ENCODE measurements around the gene USP25. TPM values are rescaled to one million over a fixed set of nuclear protein-coding genes. Genes with fewer than 3 reads are reported as not detected.
A peak's percentile ranks its signal among the peaks of the same experiment; 100 is the strongest.
"Not testable (repeated sequence)": the region's sequence is repeated elsewhere in the genome, so short reads cannot be mapped to it uniquely, and the experiment has no call there.

Gene USP25
- polyA plus RNA-seq, 3 donors from 2014 or later = 9.6 to 12.1 (median 9.8) TPM

GRCh38 chr21:15738779-15739178 is 9.0 kb downstream of the USP25 start:
- not testable (repeated sequence) for H3K36me3 Mint-ChIP-seq
- Mint-ChIP-seq H3K27ac (peak overlapping the region in 3 of 6 donors; percentile 4 to 29 (median 5)), H3K4me3 (peak overlapping the region in 1 of 5 donors; percentile 31)

GRCh38 chr21:15740383-15740782 is 10.6 kb downstream of the USP25 start:
- peaks cover 0 to 8% (median 0%) of the 10 kb centered on the region in 3 donors for H3K36me3 Mint-ChIP-seq
- H3K4me1 Mint-ChIP-seq = peaks cover 92 to 100% of the 10 kb centered on the region in 2 donors
- peak overlapping the region in 2 of 5 donors; percentile 39 to 40 for H3K4me3 Mint-ChIP-seq
- DNase-seq = no peak
- peaks cover 0 to 3% (median 3%) of the 10 kb centered on the region in 3 donors for H3K27me3 Mint-ChIP-seq (ENCODE audit: low read depth in 3 of 3)
- no peaks in the 10 kb centered on the region for H3K9me3 Mint-ChIP-seq
- peak overlapping the region in 5 of 6 donors; percentile 0 to 61 (median 14) for H3K27ac Mint-ChIP-seq

More at GRCh38 chr21:15738779-15739178, 9.0 kb downstream of the USP25 start:
- not testable (repeated sequence) for H3K9me3 Mint-ChIP-seq; DNase-seq; H3K27me3 Mint-ChIP-seq (ENCODE audit: low read depth in 3 of 3)
- H3K4me1 Mint-ChIP-seq = peaks cover 93 to 100% of the 10 kb centered on the region in 2 donors

- H3K27ac Mint-ChIP-seq = no peak overlapping the region
- peaks cover 90 to 99% of the 10 kb centered on the region in 2 donors for H3K4me1 Mint-ChIP-seq
- DNase-seq = no peak
- H3K9me3 Mint-ChIP-seq = no peaks in the 10 kb centered on the region
- H3K27me3 Mint-ChIP-seq (ENCODE audit: low read depth in 3 of 3) = peaks cover 0 to 3% (median 3%) of the 10 kb centered on the region in 3 donors
- peaks cover 0 to 8% (median 0%) of the 10 kb centered on the region in 3 donors for H3K36me3 Mint-ChIP-seq
- H3K4me3 Mint-ChIP-seq = no peak overlapping the region
Measured at GRCh38 chr21:15741510-15741909, 11.7 kb downstream of the USP25 start.

GRCh38 chr21:15742052-15742670 is 12.4 kb downstream of the USP25 start:
- Mint-ChIP-seq H3K36me3 (peaks cover 0 to 8% (median 0%) of the 10 kb centered on the region in 3 donors), H3K4me1 (peaks cover 87 to 99% of the 10 kb centered on the region in 2 donors), H3K27me3 (ENCODE audit: low read depth in 3 of 3) (peaks cover 0 to 3% (median 3%) of the 10 kb centered on the region in 3 donors), H3K27ac (peak overlapping the region in 4 of 6 donors; percentile 7 to 48 (median 34)), H3K9me3 (no peaks in the 10 kb centered on the region), H3K4me3 (peak overlapping the region; percentile 3 to 56 (median 33))
- no peak for DNase-seq

GRCh38 chr21:15742694-15743093 is 12.9 kb downstream of the USP25 start:
- Mint-ChIP-seq H3K36me3 (peaks cover 0 to 8% (median 0%) of the 10 kb centered on the region in 3 donors), H3K9me3 (no peaks in the 10 kb centered on the region), H3K4me3 (peak overlapping the region in 2 of 5 donors; percentile 33 to 39), H3K4me1 (peaks cover 85 to 99% of the 10 kb centered on the region in 2 donors), H3K27ac (peak overlapping the region in 2 of 6 donors; percentile 41 to 48), H3K27me3 (ENCODE audit: low read depth in 3 of 3) (peaks cover 0 to 3% (median 3%) of the 10 kb centered on the region in 3 donors)
- DNase-seq = no peak

GRCh38 chr21:15743593-15743992 is 13.8 kb downstream of the USP25 start:
- peak overlapping the region in 3 of 6 donors; percentile 25 to 85 (median 39) for H3K27ac Mint-ChIP-seq
- peaks cover 0 to 8% (median 0%) of the 10 kb centered on the region in 3 donors for H3K36me3 Mint-ChIP-seq
- H3K4me1 Mint-ChIP-seq = peaks cover 81 to 99% of the 10 kb centered on the region in 2 donors
- no peak for DNase-seq
- peaks cover 0 to 3% (median 3%) of the 10 kb centered on the region in 3 donors for H3K27me3 Mint-ChIP-seq (ENCODE audit: low read depth in 3 of 3)
- no peaks in the 10 kb centered on the region for H3K9me3 Mint-ChIP-seq
- no peak overlapping the region for H3K4me3 Mint-ChIP-seq

- H3K4me3 Mint-ChIP-seq = no peak overlapping the region
- no peak for DNase-seq
- peaks cover under 1 to 4% (median 3%) of the 10 kb centered on the region in 3 donors for H3K27me3 Mint-ChIP-seq (ENCODE audit: low read depth in 3 of 3)
- H3K27ac Mint-ChIP-seq = peak overlapping the region in 3 of 6 donors; percentile 22 to 76 (median 23)
- no peaks in the 10 kb centered on the region for H3K9me3 Mint-ChIP-seq
- peaks cover 81 to 99% of the 10 kb centered on the region in 2 donors for H3K4me1 Mint-ChIP-seq
- H3K36me3 Mint-ChIP-seq = peaks cover 0 to 8% (median 0%) of the 10 kb centered on the region in 3 donors
Measured at GRCh38 chr21:15744926-15745325, 15.1 kb downstream of the USP25 start.

- DNase-seq = no peak
- peaks cover 0 to 4% (median 2%) of the 10 kb centered on the region in 3 donors for H3K27me3 Mint-ChIP-seq (ENCODE audit: low read depth in 3 of 3)
- no peaks in the 10 kb centered on the region for H3K9me3 Mint-ChIP-seq
- H3K27ac Mint-ChIP-seq = no peak overlapping the region
- H3K4me3 Mint-ChIP-seq = no peak overlapping the region
- peaks cover 75 to 92% of the 10 kb centered on the region in 2 donors for H3K4me1 Mint-ChIP-seq
- no peaks in the 10 kb centered on the region for H3K36me3 Mint-ChIP-seq
Measured at GRCh38 chr21:15748586-15748985, 18.8 kb downstream of the USP25 start.

GRCh38 chr21:15749082-15749860 is 19.5 kb downstream of the USP25 start:
- no peak for DNase-seq
- Mint-ChIP-seq H3K27ac (peak overlapping the region in 5 of 6 donors; percentile 23 to 63 (median 28)), H3K4me3 (peak overlapping the region; percentile 38 to 80 (median 65)), H3K9me3 (no peaks in the 10 kb centered on the region), H3K27me3 (ENCODE audit: low read depth in 3 of 3) (peaks cover 0 to 4% (median 2%) of the 10 kb centered on the region in 3 donors), H3K36me3 (no peaks in the 10 kb centered on the region), H3K4me1 (peaks cover 75 to 92% of the 10 kb centered on the region in 2 donors)

GRCh38 chr21:15749861-15750159 is 20.0 kb downstream of the USP25 start:
- Mint-ChIP-seq H3K9me3 (no peaks in the 10 kb centered on the region), H3K4me3 (peak overlapping the region; percentile 38 to 80 (median 65)), H3K27me3 (ENCODE audit: low read depth in 3 of 3) (peaks cover 0 to 4% (median 2%) of the 10 kb centered on the region in 3 donors), H3K36me3 (no peaks in the 10 kb centered on the region), H3K27ac (peak overlapping the region; percentile 24 to 63 (median 55)), H3K4me1 (peaks cover 75 to 92% of the 10 kb centered on the region in 2 donors)
- DNase-seq = peak; percentile 12 to 19 (median 14)

- DNase-seq = no peak
- peak overlapping the region in 4 of 6 donors; percentile 12 to 47 (median 34) for H3K27ac Mint-ChIP-seq
Measured at GRCh38 chr21:15751037-15751436, 21.3 kb downstream of the USP25 start.

GRCh38 chr21:15751546-15751945 is 21.8 kb downstream of the USP25 start:
- Mint-ChIP-seq H3K27ac (no peak overlapping the region), H3K27me3 (ENCODE audit: low read depth in 3 of 3) (peaks cover 0 to 4% (median 2%) of the 10 kb centered on the region in 3 donors), H3K4me1 (peaks cover 80 to 93% of the 10 kb centered on the region in 2 donors), H3K4me3 (no peak overlapping the region), H3K9me3 (no peaks in the 10 kb centered on the region), H3K36me3 (no peaks in the 10 kb centered on the region)
- no peak for DNase-seq

More at GRCh38 chr21:15751037-15751436, 21.3 kb downstream of the USP25 start:
- no peaks in the 10 kb centered on the region for H3K9me3 Mint-ChIP-seq
- peaks cover 76 to 92% of the 10 kb centered on the region in 2 donors for H3K4me1 Mint-ChIP-seq
- H3K27me3 Mint-ChIP-seq (ENCODE audit: low read depth in 3 of 3) = peaks cover 0 to 4% (median 2%) of the 10 kb centered on the region in 3 donors
- no peaks in the 10 kb centered on the region for H3K36me3 Mint-ChIP-seq
- H3K4me3 Mint-ChIP-seq = peak overlapping the region in 2 of 5 donors; percentile 3 to 24

GRCh38 chr21:15752763-15753407 is 23.1 kb downstream of the USP25 start:
- Mint-ChIP-seq H3K27ac (peak overlapping the region in 1 of 6 donors; percentile 51), H3K27me3 (ENCODE audit: low read depth in 3 of 3) (peaks cover 0 to 4% (median 2%) of the 10 kb centered on the region in 3 donors), H3K36me3 (peaks cover 0 to 4% (median 0%) of the 10 kb centered on the region in 3 donors), H3K9me3 (no peaks in the 10 kb centered on the region), H3K4me1 (peaks cover 89 to 93% of the 10 kb centered on the region in 2 donors), H3K4me3 (peak overlapping the region in 1 of 5 donors; percentile 23)
- no peak for DNase-seq
